IMR-90 (cell line): ENCODE results near the gene SRGAP3. TPM values are rescaled to one million over a fixed set of nuclear protein-coding genes. Genes with fewer than 3 reads are reported as not detected.

Experiments
- ATAC-seq: fragments of 200-7000 bp; cut with Tn5 transposase; 2 replicates; pipeline ENCODE4 v1.9.1; 2020; ENCODE audit warnings: low read depth, mild to moderate bottlenecking, moderate library complexity
- BruUV-seq: library from RNA; stranded (reverse); fragments of 400-500 nt; replicated peaks from 2 replicates; lab custom pipeline; 2021; lab: Mats Ljungman, UMichigan
- CTCF ChIA-PET: fragments of 300-600 bp; formaldehyde crosslinking; extraction: SDS; loops from one replicate; lab custom pipeline; 2021; ENCODE audit warnings: antibody characterized with exemption; lab: Yijun Ruan, JAX
- POLR2A ChIA-PET: fragments of 300-600 bp; sonication (Branson Sonifier 250); formaldehyde crosslinking; loops from one replicate; lab custom pipeline; 2022; ENCODE audit warnings: antibody characterized with exemption; ENCODE audit not compliant: unreplicated experiment; lab: Charles Lee
- DNase-seq: peaks from one replicate; pipeline ENCODE4 v3.0.0; 2013
- H2AFZ ChIP-seq: replicated peaks from 2 replicates; pipeline ENCODE3; 2013; ENCODE audit warnings: low read length, mild to moderate bottlenecking; ENCODE audit not compliant: poor library complexity
- H2AK5ac ChIP-seq: 2 replicates; pipeline ENCODE4 v1.6.1; 2013; ENCODE audit warnings: low read depth, low read length, inconsistent platforms
- H2AK9ac ChIP-seq: replicated peaks from 2 replicates; pipeline ENCODE3; 2013; ENCODE audit warnings: mild to moderate bottlenecking, low read depth, low read length, moderate library complexity; ENCODE audit not compliant: poor library complexity
- H2BK120ac ChIP-seq: 2 replicates; pipeline ENCODE4 v1.6.1; 2013; ENCODE audit warnings: low read depth, low read length, inconsistent platforms
- H2BK15ac ChIP-seq: 3 replicates; pipeline ENCODE4 v1.6.1; 2013; ENCODE audit warnings: low read depth, low read length, inconsistent platforms
- H2BK20ac ChIP-seq: 2 replicates; pipeline ENCODE4 v1.6.1; 2013; ENCODE audit warnings: low read depth, mild to moderate bottlenecking, inconsistent platforms, low read length, moderate library complexity
- H2BK5ac ChIP-seq: 2 replicates; pipeline ENCODE4 v1.6.1; 2013; ENCODE audit warnings: mild to moderate bottlenecking, low read depth, low read length, inconsistent platforms; ENCODE audit not compliant: poor library complexity, severe bottlenecking
- H3K14ac ChIP-seq: replicated peaks from 2 replicates; pipeline ENCODE4 v1.6.1; 2013; ENCODE audit warnings: low read depth, low read length, inconsistent platforms
- H3K18ac ChIP-seq: 2 replicates; pipeline ENCODE4 v1.6.1; 2013; ENCODE audit warnings: low read depth, low read length, control low read depth
- H3K23ac ChIP-seq: 2 replicates; pipeline ENCODE4 v1.6.1; 2013; ENCODE audit warnings: low read depth, low read length, inconsistent platforms
- H3K27ac ChIP-seq: 2 replicates; pipeline ENCODE4 v1.5.1; 2013; ENCODE audit warnings: mild to moderate bottlenecking, control low read depth, low read length; ENCODE audit not compliant: insufficient read depth
- H3K27me3 ChIP-seq: 2 replicates; pipeline ENCODE4 v1.6.1; 2013; ENCODE audit warnings: low read length; ENCODE audit not compliant: control insufficient read depth, insufficient read depth
- H3K36me3 ChIP-seq: 2 replicates; pipeline ENCODE4 v1.6.1; 2013; ENCODE audit warnings: low read length, mixed read lengths; ENCODE audit not compliant: control insufficient read depth, insufficient read depth
- H3K4ac ChIP-seq: 2 replicates; pipeline ENCODE4 v1.6.1; 2013; ENCODE audit warnings: low read depth, low read length, inconsistent platforms
- H3K4me1 ChIP-seq: 2 replicates; pipeline ENCODE4 v1.6.1; 2013; ENCODE audit warnings: low read length, mixed read lengths; ENCODE audit not compliant: control insufficient read depth, insufficient read depth
- H3K4me2 ChIP-seq: 2 replicates; pipeline ENCODE4 v1.6.1; 2013; ENCODE audit warnings: low read depth, mild to moderate bottlenecking, control low read depth, low read length, moderate library complexity
- H3K4me3 ChIP-seq: 2 replicates; pipeline ENCODE4 v1.5.1; 2013; ENCODE audit warnings: low read depth, mild to moderate bottlenecking, control low read depth, low read length, moderate library complexity; ENCODE audit not compliant: insufficient read depth
- H3K56ac ChIP-seq: 2 replicates; pipeline ENCODE4 v1.6.1; 2013; ENCODE audit warnings: low read length, inconsistent platforms; ENCODE audit not compliant: insufficient read depth; ENCODE audit errors: extremely low read depth
- H3K79me1 ChIP-seq, 2 experiments: 2 replicates each; pipeline ENCODE4 v1.6.1; 2013; ENCODE audit warnings: low read length in 2 of 2, inconsistent platforms in 1 of 2, low read depth in 1 of 2
- H3K9ac ChIP-seq: 2 replicates; pipeline ENCODE4 v1.6.1; 2013; ENCODE audit warnings: low read depth, low read length, control low read depth
- H3K9me1 ChIP-seq: 2 replicates; pipeline ENCODE4 v1.6.1; 2013; ENCODE audit warnings: low read length, inconsistent platforms; ENCODE audit not compliant: insufficient read depth
- H3K9me3 ChIP-seq: 2 replicates; pipeline ENCODE4 v1.6.1; 2013; ENCODE audit warnings: low read length; ENCODE audit not compliant: control insufficient read depth, insufficient read depth
- H4K20me1 ChIP-seq: 2 replicates; pipeline ENCODE4 v1.6.1; 2013; ENCODE audit warnings: low read length, inconsistent platforms; ENCODE audit not compliant: insufficient read depth
- H4K5ac ChIP-seq: 2 replicates; pipeline ENCODE4 v1.6.1; 2013; ENCODE audit warnings: mild to moderate bottlenecking, low read depth, low read length, control low read depth
- H4K8ac ChIP-seq, 2 experiments: 2 replicates each; pipeline ENCODE4 v1.6.1; 2013; ENCODE audit warnings: low read depth in 2 of 2, low read length in 2 of 2, control low read depth in 1 of 2, inconsistent platforms in 1 of 2
- H4K91ac ChIP-seq: 2 replicates; pipeline ENCODE4 v1.6.1; 2013; ENCODE audit warnings: low read depth, low read length, inconsistent platforms; ENCODE audit not compliant: insufficient read depth
- CEBPB ChIP-seq: IDR thresholded peaks from 2 replicates; pipeline ENCODE4 v1.6.1; 2012; ENCODE audit warnings: low read depth, low read length, improper control_type of control experiment
- CHD1 ChIP-seq: IDR thresholded peaks from 2 replicates; pipeline ENCODE4 v1.6.1; 2012; ENCODE audit warnings: low read depth, low read length, improper control_type of control experiment
- CTCF ChIP-seq: conservative IDR thresholded peaks from 2 replicates; pipeline ENCODE4 v1.5.1; 2012; ENCODE audit warnings: mild to moderate bottlenecking, low read depth, low read length, improper control_type of control experiment
- MAFK ChIP-seq: IDR thresholded peaks from 2 replicates; pipeline ENCODE4 v1.6.1; 2012; ENCODE audit warnings: low read depth, low read length, improper control_type of control experiment
- MAZ ChIP-seq: IDR thresholded peaks from 2 replicates; pipeline ENCODE4 v1.6.1; 2012; ENCODE audit warnings: low read depth, mild to moderate bottlenecking, low read length, improper control_type of control experiment, moderate library complexity, borderline replicate concordance
- MXI1 ChIP-seq: IDR thresholded peaks from 2 replicates; pipeline ENCODE4 v1.6.1; 2012; ENCODE audit warnings: low read depth, mild to moderate bottlenecking, low read length, moderate library complexity, borderline replicate concordance
- NFE2L2 ChIP-seq: fragments of 150-350 bp; IDR thresholded peaks from 2 replicates; pipeline ENCODE4 v1.6.1; 2016; ENCODE audit warnings: low read depth, mild to moderate bottlenecking, low read length
- RAD21 ChIP-seq: IDR thresholded peaks from 2 replicates; pipeline ENCODE4 v1.6.1; 2012; ENCODE audit warnings: low read length, improper control_type of control experiment
- RCOR1 ChIP-seq: IDR thresholded peaks from 2 replicates; pipeline ENCODE4 v1.6.1; 2012; ENCODE audit warnings: mild to moderate bottlenecking, low read length, improper control_type of control experiment; ENCODE audit not compliant: insufficient replicate concordance
- RFX5 ChIP-seq: IDR thresholded peaks from 2 replicates; pipeline ENCODE4 v1.8.0; 2012; ENCODE audit warnings: low read depth, mild to moderate bottlenecking, low read length, moderate library complexity
- SMC3 ChIP-seq: fragments of 150-350 bp; IDR thresholded peaks from 2 replicates; pipeline ENCODE4 v1.6.1; 2016; ENCODE audit warnings: low read depth, mild to moderate bottlenecking, antibody characterized with exemption, low read length, moderate library complexity
- WGBS, 2 experiments: methylation state at CpG; one replicate each; pipeline versions ENCODE4 v1.1.5 to v1.1.7; 2013; ENCODE audit warnings: missing lambda C conversion rate in 2 of 2; ENCODE audit not compliant: insufficient read length in 1 of 2; ENCODE audit errors: extremely low coverage in 2 of 2; 5-methylcytosine and 5-hydroxymethylcytosine counted together
- dilution Hi-C: fragments of 300-500 bp; cut with HindIII; formaldehyde crosslinking; loops from one replicate; pipeline ENCODE4 v1.14.3; 2018; ENCODE audit warnings: low sequenced_read_pairs; ENCODE audit not compliant: unreplicated experiment
- in situ Hi-C: fragments of 300-500 bp; cut with MboI; formaldehyde crosslinking; loops from 3 replicates; pipeline ENCODE4 v1.14.3; 2019; ENCODE audit warnings: low sequenced_read_pairs, inconsistent platforms, mixed read lengths
- intact Hi-C: fragments of 100-400 bp; cut with micrococcal nuclease; formaldehyde crosslinking; loops from 2 replicates; pipeline ENCODE4 v1.10.0; 2022
- polyA plus RNA-seq, 3 experiments: library from polyadenylated mRNA; depleted of rRNA; stranded (reverse); fragments of >200 nt; gene quantifications; 2 replicates each; pipeline ENCODE4 v1.2.3, GENCODE V29; 2012; ENCODE audit warnings: low replicate concordance in 1 of 3
- total RNA-seq: library from RNA; depleted of rRNA; stranded (reverse); fragments of >200 nt; gene quantifications from 2 replicates; pipeline ENCODE4 v1.2.3, GENCODE V29; 2012

The SRGAP3 gene
- total and polyA plus RNA-seq, 2 of the 4 experiments (the other 2 are of a cell fraction) = 0.68 to 1.4 TPM

- Histone ChIP-seq H2BK20ac (no peak overlapping the region), H2AK5ac (no peak overlapping the region), H4K91ac (no peak overlapping the region), H3K14ac (no peak overlapping the region), H4K8ac (no peak overlapping the region), H2BK5ac (no peak overlapping the region), H3K36me3 (no peaks in the 10 kb centered on the region), H3K79me1 (no peaks in the 10 kb centered on the region), H4K5ac (no peak overlapping the region), H3K4me2 (no peak overlapping the region), H3K23ac (no peak overlapping the region), H3K4ac (no peak overlapping the region), H3K4me1 (no peaks in the 10 kb centered on the region), H3K9ac (no peak overlapping the region), H3K4me3 (no peak overlapping the region), H2AK9ac (no peak overlapping the region), H4K20me1 (no peaks in the 10 kb centered on the region), H2AFZ (no peak overlapping the region), H2BK15ac (no peak overlapping the region), H3K18ac (no peak overlapping the region), H3K9me1 (no peaks in the 10 kb centered on the region), H2BK120ac (no peak overlapping the region), H3K9me3 (no peaks in the 10 kb centered on the region), H3K56ac (no peak overlapping the region), H3K27ac (no peak overlapping the region), H3K27me3 (peaks cover 5% of the 10 kb centered on the region)
- in situ Hi-C loops = no loop called here
- no peak for TF ChIP-seq MAZ
- TF ChIP-seq RCOR1 = no peak
- TF ChIP-seq MAFK = no peak
- TF ChIP-seq CTCF = no peak
- no peak for TF ChIP-seq RFX5
- TF ChIP-seq NFE2L2 = no peak
- no peak for TF ChIP-seq CHD1
- no peak for TF ChIP-seq SMC3
- no peak for TF ChIP-seq MXI1
- TF ChIP-seq CEBPB = no peak
- TF ChIP-seq RAD21 = no peak
- dilution Hi-C loops = no loop called here
- WGBS, 2 experiments = no CpG with 5 or more reads among the region's 4 CpGs
- ATAC-seq (no peak), DNase-seq (no peak)
- POLR2A ChIA-PET = no interaction called here
- BruUV-seq = no TSS peak
- intact Hi-C loops = no loop called here
- CTCF ChIA-PET = interaction anchor here (0.6 to 2.3 kb wide), 2 partner anchors 16 to 236 kb away, joined by 3 to 7 read pairs; partner anchors contain the start of gene SRGAP3
Observed at GRCh38 chr3:9233101-9233500, 16.3 kb downstream of the SRGAP3 start.
